Sciatic nerve (tissue), 2 donors: ENCODE results near the gene FASN. TPM values are rescaled to one million over a fixed set of nuclear protein-coding genes. Genes with fewer than 3 reads are reported as not detected.

ENCODE experiments used
- ATAC-seq: fragments of 200-7000 bp; cut with Tn5 transposase; one replicate; pipeline ENCODE4 v1.9.1; 2020; ENCODE audit warnings: mild to moderate bottlenecking, moderate library complexity
- DNase-seq: peaks from one replicate; pipeline ENCODE4 v3.0.0-alpha.2; 2020; ENCODE audit warnings: low spot score
- intact Hi-C: fragments of 100-400 bp; cut with DNase I; formaldehyde crosslinking; loops from one replicate; pipeline ENCODE4 v1.14.2; 2022
- total RNA-seq: library from RNA; stranded (reverse); fragmentation: NEBNext Ultra II Directional; extraction: Animal tissue kit (Norgen Biotek cat#: 25700); gene quantifications from one replicate; pipeline ENCODE4 v1.2.1, GENCODE V29; 2021
- donor health status: DM: no; HTN: no; CAD: no.
- donor health status: DM: no; HTN: no; CAD: no.

The FASN gene
- total RNA-seq, 1 donor from 2014 or later = 280 TPM

DNA sequence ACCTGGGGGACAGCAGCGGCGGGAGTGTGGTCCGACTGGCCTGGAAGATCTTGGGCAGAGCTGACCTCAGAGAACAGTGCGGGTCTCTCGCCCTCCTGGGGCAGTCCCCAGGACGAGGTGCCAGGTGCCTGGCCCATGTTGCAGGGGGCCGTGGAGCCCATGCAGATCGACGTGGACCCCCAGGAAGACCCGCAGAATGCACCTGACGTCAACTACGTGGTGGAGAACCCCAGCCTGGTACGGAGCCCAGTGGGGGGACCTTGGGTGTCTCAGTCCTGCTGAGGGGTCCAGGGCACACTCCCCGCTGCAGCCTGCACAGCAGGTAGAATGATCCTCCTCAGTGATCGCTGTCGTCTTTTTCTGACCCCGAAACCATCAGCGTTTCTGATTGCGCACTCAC lies 44.9 kb downstream of the FASN start:
- ATAC-seq (no peak), DNase-seq (no peak)
- intact Hi-C loops = no loop called here

DNA sequence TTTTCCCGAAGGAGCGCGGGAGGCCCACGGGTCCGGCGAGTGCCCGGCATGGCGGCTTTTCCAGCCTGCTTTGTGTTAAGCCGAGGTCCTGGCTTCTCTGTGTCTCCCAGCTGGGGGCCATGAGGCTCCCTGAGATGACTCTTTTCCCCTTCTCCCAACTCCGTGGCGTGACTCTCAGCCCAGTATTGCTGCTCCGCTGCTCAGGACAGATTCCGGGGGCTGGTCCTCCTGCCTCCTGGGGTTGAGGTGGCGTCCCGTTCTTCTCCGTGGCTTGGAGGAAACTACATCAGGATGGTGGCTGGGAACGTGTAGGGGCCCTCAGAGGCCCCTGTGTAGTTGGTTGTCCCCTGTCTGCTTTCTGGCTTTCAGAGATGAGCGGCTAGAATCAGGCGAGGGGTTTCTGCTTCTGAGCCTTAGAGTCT lies 45.4 kb downstream of the FASN start:
- ATAC-seq (no peak), DNase-seq (no peak)
- intact Hi-C loops = no loop called here

DNA sequence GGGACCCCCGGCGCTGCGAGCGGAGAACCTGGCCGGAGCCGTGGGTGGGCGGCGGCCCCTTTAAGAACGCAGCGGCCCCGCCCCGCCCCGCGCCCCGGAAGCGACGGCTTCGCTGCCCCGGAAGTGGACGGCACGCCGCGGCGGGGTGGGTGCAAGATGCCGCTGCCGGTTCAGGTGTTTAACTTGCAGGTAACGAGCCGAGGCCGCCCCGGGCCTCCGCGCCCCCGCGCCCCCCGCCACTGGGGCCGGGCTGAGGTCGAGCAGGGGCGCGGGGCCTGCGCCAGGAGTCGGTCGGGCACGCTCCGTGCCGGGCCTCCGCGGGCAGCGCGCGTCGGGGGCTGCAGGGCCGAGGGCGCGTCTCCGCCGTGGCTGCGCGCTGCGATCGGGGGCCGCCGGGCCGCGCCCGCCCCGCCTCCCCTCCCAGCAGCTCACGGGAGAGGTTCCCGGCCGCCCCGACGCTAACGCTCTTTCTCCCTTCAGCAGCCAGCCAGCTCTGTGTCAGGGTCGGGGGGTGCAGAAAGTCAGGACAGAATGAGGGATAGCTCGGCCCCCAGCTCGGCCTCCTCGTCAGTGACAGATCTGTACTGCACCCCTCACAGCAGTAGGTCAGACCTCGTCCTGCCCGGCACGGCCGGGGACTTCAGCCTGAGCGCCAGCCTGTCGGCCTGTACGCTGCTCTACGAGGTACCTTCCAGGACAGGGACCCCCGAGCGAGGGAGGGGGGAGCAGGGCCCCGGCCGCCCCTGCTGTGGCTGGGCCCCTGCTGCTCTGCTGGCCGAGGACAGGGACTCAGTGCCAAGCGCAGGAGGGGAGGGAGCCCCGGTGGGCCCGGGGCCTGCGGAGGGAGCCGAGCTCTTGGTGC lies 46.0 kb downstream of the FASN start, which contains the start of the genes GPS1 and RFNG:
TSS of gene GPS1 (plus strand) at position 123 of the 862 bp plus-strand sequence. CDS start at position 157, 34 bp downstream.
TSS of gene RFNG (minus strand) at position 36 of the 862 bp plus-strand sequence. CDS start 45 bp downstream, outside the sequence.
- peak; percentile 69 for ATAC-seq
- intact Hi-C loops = no loop called here
- peak; percentile 88 for DNase-seq

DNA sequence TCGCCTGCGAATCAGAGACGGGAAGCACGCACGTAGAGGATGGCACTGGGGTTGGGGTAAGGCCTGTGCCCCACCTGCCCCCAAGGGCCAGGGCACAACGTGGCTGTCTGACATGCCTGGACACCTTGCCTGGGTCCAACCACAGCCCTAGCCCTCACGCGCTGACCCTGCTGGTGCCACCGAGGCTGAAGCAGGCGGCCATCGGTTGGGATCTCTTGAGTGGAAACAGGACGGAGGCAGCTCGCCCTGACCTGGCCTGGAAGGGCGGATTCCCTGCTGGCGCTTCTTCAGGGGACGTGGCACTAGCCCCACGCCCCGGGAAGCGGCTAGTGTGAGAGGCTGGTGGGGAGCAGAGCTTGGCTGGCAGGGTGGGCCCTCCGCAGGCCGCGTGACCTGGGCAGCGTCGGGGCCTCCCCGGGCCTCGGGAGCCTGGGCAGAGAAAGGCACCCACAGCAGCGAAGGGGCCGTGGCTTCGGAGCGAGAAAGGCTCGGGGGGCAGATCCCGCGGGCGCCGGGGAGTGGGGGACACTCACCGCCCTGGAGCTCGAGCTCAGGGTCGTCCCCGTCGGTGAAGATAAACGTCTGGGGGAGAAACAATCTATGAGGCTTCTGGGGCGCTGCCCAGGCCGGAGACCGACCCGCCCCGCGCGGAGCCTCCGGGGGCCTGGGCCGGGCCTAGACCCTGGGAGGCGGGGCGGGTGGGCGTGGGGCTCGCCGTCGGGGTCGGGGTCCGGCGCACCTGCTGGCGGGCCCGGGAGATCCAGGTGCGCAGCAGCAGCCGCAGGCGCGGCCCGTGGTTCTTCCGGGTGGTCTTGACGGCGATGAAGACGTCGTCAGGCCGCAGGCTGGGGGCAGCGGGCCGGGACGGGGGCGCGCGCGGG lies 47.0 kb downstream of the FASN start:
- intact Hi-C loops = no loop called here
- peak; percentile 28 for ATAC-seq
- DNase-seq = no peak

DNA sequence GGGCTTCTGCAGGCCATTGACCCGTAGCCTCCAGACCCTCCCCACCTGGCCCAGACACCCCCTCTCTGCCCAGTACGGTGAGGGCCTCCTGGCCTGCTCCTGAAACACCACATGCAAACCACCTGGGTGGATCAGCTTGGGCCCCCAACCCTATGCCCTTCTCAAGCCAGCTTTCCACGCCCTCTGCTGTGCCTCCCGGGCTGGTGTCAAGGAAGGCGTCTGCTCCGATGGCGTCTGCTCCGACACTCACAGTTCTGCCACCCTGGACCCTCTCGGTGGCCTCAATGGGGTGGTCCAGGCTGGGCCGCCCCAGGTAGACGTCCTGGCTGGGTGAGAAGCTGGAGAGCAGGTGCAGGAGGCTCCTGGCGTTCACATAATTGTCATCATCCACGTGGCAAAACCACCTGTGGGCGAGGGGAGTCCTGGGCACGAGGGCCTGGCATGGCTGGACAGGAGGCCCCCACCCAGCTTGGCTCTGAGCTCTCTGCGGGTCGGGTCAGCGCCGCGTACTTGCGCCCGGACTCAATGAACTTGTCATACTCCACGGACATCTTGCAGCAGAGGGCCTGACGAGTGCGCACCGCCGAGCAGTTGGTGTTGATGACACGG lies 47.8 kb downstream of the FASN start:
- DNase-seq = no peak
- intact Hi-C loops = no loop called here
- ATAC-seq = no peak

DNA sequence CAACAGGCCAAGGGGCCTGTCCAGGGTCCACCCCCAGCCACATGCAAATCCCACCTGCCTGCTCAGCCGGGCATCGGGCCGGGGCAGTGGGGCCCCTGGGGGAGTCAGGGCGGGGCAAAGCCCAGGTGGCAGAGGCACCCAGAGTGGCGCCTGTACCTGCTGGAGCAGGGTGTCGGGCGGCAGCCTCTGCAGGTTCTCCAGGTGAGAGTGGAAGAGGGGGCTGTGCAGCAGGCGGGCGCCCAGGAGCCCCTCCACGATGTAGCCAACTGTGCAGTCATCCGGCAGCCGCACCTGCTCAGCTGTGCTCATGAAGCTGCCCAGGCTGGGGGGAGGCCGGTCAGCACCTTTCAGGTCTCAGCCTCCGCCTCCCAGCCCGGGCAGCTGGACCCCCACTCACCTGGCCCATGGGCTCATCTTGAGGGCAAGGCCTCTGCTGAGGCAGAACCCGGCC lies 48.5 kb downstream of the FASN start:
- DNase-seq (no peak), ATAC-seq (no peak)
- intact Hi-C loops = loop anchor here (10.0 kb wide), 1 partner anchor 265 kb away; the partner anchor contains the start of gene CD7

DNA sequence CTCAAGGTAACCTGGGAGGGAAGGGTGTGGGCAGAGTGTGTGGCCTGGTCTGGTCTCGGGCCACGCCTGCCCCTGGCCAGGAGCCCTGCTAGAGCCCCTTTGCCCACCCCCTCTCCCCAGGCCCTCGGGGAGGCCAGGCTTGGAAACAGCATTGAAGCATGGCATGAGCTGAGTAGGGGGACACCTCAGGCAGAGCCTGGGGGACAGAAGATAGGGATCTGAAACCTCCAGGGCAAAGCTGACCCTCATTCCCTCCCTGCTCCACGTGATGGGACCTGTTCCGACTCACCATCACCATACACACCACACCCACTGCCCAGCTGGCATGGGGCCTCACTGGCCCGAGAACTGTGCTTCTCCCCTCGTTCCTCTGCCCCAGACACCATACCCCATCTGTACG lies 48.9 kb downstream of the FASN start:
- DNase-seq = no peak
- intact Hi-C loops = loop anchor here (10.0 kb wide), 1 partner anchor 266 kb away; the partner anchor contains the start of gene CD7
- no peak for ATAC-seq

DNA sequence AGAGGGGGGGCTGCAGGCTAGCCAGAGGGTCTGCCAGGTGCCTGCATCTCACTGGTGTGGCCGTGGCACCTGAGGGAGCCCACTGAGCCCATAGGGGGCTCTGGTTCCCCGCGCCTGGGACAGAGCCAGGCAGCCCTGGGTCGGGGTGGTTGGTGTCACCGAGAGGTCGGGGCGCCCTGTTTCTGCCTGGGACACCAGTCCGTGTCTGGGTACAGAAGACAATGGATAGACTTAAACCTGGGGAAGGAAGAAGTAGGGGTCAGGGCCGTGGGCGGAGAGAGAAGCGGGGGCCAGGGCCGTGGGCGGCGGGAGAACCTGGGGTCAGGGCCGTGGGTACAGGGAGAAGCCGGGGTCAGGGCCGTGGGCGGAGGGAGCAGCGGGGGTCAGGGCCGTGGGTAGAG lies 49.5 kb downstream of the FASN start:
- DNase-seq (no peak), ATAC-seq (no peak)
- intact Hi-C loops = loop anchor here (10.0 kb wide), 1 partner anchor 266 kb away; the partner anchor contains the start of gene CD7

DNA sequence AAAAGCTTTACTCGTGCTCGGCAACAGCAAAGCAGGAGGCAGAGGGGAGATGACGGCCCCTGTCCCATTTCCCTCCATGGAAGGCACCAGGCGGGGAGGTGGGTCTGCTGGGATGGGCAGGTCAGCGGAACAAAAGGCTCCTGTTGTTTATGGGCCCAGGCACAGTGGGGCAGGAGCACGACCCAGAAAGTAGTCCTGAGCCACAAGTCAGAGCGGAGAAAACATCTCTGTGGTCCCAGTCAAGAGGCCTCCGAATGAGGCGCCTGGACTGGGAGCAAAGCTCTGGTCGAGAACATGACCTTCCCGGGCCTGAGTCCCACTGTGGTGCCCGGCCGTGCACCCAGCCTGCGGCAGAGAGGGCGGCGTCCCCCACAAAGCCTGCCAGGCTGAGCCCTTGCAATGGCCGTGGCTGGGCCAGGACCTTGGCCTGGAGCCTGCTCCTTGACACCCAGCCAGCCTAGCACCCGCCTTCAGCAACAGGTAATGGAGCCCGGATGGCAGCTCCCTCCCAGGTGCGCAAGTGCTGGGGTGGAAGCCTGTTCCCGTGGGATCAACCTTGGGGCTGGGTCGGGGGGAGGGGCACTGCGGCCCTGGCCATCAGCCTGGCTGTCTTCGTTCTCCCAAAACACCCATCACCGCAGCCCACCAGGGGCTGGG lies 50.0 kb downstream of the FASN start:
- no peak for ATAC-seq
- intact Hi-C loops = loop anchor here (10.0 kb wide), 1 partner anchor 267 kb away; the partner anchor contains the start of gene CD7

DNA sequence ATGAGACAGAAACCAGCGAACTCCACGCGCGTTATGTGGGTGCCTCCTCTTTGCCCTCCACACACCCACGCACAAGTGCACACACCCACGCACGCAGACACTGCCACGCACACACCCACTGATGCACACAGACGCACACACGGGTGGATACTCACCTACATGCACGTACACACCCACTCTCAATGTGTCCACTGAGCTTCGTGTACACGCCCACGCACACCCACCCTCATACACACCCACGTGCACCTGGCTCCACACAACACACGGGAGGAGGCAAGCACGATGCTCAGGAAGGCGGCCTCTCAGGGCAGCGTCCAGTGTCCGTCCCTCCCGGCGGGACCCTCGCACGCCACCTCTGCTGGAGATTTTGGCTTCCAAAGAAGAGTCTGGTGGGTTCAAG lies 50.7 kb downstream of the FASN start:
- DNase-seq (no peak), ATAC-seq (no peak)
- intact Hi-C loops = loop anchor here (10.0 kb wide), 1 partner anchor 267 kb away; the partner anchor contains the start of gene CD7

More for the DNA sequence above, 50.0 kb downstream of the FASN start:
- no peak for DNase-seq

DNA sequence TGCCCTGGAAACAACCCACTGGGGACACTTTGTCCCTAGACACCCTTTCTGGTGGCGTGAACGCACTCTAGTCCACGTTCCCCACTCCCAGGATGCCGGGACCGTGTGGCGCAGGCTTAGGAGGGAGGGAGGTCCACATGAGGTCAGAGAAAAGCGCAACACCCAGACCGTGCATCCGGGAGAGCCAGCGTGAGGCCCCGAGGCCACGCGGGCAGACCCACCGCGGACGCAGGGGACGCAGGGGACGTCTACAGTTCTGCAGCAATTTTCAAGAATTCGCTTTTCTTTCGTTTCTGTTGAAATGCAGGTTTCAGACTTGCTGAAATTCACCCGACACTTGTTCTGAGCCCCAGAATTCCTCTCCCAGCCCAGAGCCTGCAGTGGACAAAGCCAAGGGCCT lies 51.1 kb downstream of the FASN start:
- no peak for DNase-seq
- intact Hi-C loops = loop anchor here (10.0 kb wide), 1 partner anchor 268 kb away; the partner anchor contains the start of gene CD7
- no peak for ATAC-seq

DNA sequence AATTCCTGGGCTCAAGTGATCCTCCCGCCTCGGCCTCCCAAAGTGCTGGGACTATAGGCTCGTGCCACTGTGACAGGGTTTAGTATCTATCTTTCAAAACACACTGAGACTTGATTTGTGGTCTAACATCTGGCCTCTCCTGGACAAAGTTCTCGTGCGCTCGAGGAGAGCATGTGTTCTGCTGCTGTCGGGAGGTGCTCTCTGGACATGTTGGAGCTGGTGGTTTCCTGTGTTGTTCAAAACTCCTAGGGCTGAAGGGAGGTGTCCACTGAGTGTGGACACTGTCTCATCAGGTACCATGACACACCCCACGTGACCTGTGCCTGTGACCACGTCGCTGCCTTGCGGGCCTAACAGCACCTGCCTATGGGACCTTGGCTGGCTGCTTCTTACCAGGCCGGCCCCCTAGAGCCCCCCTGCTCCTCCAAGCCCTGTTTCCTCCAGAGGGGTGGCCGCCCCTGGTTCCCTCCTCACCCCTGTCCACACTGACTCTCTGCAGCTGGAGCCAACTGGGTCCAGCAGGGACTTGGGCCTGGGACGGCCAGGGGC lies 52.0 kb downstream of the FASN start:
- no peak for DNase-seq
- intact Hi-C loops = loop anchor here (10.0 kb wide), 1 partner anchor 269 kb away; the partner anchor contains the start of gene CD7
- no peak for ATAC-seq

DNA sequence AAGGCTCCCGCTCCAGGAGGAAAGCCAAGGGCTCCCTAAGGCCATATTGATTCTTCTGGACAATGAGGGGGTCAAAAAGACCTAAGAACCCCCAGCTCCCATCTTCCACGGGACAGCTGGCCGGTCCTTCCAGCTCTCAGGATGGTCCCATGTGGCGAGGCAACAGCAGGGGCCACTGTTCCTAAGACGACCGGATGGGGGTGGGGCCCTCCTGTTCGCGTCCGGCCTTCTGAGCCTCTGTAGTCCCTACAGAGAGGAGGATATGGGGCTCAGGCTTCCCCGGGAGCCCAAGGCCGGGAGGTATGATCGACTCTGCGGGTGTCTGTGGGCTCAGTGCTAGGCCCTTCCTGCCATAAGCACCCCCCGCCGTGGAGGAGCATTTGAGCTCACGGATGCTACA lies 54.5 kb downstream of the FASN start:
- DNase-seq (no peak), ATAC-seq (no peak)
- intact Hi-C loops = loop anchor here (10.0 kb wide), 1 partner anchor 271 kb away; the partner anchor contains the start of gene CD7

DNA sequence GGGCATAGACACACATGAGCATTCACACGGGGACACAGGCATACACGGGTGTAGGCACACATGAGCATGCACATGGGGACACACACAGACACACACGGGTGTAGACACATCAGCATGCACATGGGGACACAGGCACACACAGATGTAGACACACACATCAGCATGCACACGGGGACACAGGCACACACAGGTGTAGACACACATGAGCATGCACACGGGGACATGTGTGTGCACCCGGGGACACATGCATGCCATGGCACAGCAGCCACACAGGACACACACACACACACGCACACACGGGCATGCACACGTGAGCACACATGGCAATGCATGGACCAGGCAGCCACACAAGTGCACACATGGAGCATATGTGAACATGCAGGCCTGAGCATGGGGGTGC lies 55.4 kb downstream of the FASN start:
- ATAC-seq (no peak), DNase-seq (no peak)
- intact Hi-C loops = loop anchor here (10.0 kb wide), 1 partner anchor 272 kb away; the partner anchor contains the start of gene CD7

DNA sequence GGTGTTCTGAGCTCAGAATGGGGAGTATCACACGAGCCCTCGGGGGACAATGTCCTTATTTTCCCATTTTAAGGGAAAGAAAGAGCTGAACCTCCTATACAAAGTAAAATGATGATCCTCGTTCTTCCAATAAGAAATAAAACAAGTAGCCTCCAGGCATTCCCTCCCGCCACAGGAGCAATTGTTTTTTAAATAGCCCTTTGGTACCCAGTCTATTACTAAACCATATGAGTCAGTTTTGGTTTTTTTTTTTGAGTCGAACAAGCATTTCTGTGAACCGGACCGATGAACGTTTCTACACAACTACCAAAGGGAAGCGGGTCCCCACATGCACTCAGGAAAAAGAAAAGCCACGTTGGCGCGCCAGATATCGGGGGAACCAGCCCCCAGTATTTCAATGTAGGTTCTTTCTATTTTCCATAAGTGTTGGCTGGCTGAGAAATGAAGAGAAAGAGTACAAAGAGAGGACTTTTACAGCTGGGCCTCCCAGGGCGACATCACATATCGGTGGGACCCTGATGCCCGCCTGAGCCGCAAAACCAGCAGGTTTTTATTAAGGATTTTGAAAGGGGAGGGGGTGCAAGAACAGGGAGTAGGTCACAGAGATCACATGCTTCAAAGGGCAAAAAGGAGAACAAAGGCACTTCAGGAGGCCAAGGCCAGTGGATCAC lies 56.8 kb downstream of the FASN start:
- DNase-seq = no peak
- no peak for ATAC-seq
- intact Hi-C loops = loop anchor here (10.0 kb wide), 1 partner anchor 274 kb away; the partner anchor contains the start of gene CD7

DNA sequence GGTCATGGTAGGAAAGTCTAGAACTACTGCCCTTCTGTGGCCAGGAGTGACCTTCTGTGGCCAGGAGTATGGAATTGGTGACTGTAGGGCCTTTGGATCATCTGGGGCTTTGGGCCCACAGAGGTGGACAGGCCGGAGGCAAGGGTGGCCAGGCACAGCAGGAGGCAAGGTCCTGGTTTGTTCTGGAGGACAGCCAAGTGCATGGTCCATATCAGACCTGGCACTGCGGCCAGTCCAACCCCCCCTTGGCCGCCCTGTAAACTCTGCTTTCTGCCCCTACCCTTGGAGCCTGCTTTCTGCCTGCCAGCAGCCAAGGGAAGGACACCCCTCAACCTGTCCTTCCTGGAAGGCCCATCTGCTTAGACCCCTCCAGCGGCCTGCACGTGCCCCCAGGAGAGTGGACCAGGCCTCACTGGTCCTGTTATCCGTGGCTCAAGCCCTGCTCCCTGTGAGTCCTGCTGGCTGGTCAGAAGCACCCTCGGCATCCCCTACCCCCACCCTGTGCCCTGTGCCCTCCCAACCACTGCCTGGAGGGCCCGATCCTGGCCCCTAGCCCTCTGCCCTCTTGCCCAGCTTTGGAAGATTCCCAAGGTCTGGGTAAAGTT lies 58.2 kb downstream of the FASN start:
- no peak for ATAC-seq
- intact Hi-C loops = loop anchor here (10.0 kb wide), 2 partner anchors 45 to 275 kb away; partner anchors contain the start of gene CD7

More for the DNA sequence above, 58.2 kb downstream of the FASN start:
- no peak for DNase-seq
